Pons (tissue), 1 donor: ENCODE results near the gene ALDH1A1.

Experiments
- DNase-seq: peaks from one replicate; pipeline ENCODE4 v3.0.0-alpha.2; 2016; ENCODE audit warnings: low spot score

Gene ALDH1A1

GRCh38 chr9:72952914-72953313, at the start of gene ALDH1A1:
TSS of gene ALDH1A1 (minus strand) at chr9:72953053. CDS start at chr9:72953000, 53 bp downstream.
- peak; percentile 29 for DNase-seq

GRCh38 chr9:73001860-73002259, 49.0 kb upstream of the ALDH1A1 start:
- no peak for DNase-seq

DNA sequence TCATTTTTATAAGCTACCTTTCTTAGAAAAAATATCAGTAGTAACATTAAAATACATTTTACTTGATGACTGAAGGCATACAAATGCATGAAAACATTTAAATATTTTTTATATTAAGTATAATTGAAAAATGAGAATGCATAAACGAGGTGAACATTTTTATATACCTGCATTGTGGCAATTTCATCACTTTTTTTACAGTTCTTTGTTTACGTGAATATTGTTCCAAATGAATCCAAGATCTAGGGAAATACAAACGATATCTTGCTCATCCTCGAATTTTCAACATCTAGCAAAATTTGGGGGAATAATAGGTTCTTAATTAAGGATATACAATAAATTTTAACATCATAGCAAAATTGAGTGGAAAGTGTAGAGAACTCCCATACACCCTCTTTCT, 45.5 kb upstream of the ALDH1A1 start:
- DNase-seq = no peak

DNA sequence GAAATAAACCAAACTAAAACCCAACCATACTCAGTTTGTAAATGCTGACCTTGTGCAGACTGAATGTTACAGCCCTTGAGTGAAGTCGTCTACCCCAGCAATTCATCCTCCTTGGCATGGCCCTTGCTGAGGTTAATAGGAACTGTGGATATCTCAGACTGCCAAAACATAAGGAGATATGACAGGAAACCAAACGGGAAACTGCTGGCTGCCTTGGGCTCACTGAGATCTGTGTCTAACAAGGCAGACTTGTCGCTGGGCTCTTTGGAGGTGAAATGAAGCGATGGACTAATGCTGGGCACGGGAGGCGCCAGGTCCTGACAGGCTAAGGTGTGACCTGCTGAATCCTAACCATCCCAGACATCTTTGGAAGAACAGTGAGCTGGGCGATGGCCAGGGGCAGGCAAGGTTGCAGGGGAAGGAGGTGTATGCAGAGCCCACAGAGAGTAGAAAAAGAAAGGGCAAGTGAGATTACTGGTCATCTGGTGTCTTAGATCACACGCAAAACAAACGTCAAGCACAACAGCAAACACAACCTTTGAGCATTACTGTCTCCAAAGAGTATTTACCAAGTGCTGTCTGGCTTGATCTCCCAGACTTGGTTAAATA, 44.6 kb upstream of the ALDH1A1 start:
- DNase-seq = no peak

DNA sequence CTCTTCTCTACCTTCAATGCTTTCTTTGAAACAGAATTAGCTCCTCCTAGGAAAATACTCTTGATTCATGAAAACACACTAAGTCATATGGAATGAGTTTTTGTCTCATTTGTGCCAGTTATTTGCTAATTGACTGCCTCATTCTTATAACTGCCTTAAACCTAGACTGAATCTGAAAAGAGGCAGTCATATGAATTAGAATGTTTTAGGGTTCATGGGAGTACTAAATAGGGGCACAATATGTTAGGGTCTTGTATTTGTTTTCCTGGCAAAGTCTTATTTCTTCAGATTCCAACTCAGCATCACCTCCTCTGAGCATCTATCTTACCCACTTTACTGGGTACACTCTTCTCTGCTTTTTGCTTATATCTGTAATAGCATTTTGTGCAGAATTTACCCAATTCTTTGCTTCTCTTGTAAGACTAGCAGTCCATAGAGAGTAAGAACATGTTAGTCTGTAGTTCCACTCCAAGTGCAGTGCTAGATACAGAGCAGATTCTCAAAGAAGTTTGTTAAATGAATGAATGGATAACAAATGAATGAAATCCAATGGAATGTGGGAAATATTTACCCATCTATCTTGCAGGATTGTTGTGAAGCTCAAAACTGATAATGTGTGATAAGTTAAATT, 43.9 kb upstream of the ALDH1A1 start:
- no peak for DNase-seq

GRCh38 chr9:72996114-72996513, 43.3 kb upstream of the ALDH1A1 start:
- no peak for DNase-seq

DNA sequence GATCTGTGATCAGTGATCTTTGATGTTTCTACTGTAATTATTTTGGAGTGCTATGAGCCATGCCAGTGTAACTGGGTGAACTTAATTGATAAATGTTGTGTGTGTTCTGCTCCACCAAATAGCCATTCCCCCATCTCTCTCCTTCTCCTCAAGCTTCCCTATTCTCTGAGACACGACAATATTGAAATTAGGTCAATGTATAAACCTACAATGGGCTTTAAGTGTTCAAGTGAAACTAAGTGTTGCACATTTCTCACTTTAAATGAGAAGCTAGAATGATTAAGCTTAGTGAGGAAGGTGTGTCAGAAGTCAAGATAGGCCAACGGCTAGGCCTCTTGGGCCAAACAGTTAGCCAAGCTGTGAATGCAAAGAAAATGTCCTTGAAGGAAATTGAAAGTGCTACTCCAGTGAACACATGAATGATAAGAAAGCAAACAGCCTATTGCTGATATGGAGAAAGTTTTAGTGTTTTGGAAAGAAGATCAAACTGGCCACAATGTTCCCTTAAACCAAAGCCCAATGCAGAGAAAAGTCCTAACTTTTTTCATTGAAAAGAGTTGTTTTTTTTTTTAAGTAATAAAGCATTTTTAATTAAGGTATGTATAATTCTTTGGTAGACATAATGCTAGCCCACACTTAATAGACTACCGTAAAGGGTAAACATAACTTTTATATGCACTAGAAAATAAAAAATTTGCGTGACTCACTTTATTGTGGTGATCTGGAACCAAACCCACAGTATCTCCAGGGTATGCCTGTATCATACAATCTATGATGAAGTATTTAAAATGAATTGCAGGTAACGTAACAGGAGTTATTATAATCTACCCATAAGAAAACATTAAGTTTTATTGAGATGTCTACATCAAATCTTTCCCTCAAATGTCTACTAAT, 42.5 kb upstream of the ALDH1A1 start:
- DNase-seq = no peak

DNA sequence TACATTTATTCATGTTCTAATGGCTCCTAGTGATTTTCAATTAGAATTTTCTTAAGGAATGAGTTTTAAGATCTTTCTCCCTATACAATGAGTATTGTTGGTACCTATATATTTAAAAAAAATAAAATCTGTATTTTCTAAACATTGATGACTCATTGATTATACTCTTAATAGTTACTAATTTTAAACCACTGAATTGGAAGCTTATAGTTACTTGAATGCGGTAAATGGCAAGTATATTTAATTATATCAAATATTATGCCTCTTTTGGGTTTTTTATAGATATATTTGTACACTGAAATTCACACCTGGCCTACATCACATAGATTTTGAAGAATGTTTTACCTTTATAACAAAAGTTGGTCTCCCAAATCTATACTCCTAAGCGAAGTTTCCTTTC, 38.9 kb upstream of the ALDH1A1 start:
- DNase-seq = no peak

GRCh38 chr9:72990397-72991182, 37.7 kb upstream of the ALDH1A1 start:
- DNase-seq = no peak

DNA sequence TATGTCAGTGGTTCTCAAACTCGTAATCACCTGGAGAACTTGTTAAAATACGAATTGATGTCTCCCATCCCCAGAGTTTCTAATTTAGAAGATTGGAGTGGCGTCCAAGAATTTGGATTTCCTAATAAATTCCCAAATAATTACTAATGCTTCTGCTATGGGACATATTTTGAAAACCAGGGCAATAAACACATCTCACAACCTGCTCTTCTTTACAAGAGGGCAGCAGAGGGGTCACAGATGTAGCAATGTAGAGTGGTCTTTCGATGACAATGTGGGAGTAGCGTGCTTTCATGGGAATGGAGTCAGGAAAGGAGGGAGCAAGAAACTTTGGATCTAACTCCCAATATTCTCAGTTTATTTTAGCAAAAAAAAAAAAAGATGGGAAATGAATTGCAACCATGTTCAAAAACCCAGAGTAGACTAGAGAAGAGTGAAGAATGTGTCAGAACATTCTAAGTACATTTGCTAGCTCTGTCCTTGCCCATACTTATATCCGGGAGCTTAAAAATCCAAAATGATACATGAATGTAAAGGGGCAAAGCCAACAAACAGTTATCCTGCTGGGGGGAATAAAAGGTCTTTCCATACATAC, 33.8 kb upstream of the ALDH1A1 start:
- DNase-seq = no peak

DNA sequence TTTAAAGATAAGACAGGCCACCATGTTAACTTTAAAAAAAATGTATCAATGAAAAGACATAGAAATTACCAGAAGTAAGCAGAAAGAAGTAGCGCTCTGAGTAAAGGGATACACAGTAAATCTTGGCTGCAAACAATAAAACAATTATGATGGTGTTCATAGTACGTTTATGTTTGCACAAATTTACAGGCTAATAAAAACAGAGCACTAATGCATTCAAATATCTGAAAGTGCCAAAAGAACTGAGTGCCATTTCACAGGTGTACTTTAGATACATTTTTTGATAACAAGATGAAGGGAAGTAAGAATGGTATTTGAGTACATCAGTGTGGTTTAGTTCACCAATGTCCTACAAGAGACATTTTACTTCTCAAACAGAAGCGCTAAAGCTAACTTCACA, 32.9 kb upstream of the ALDH1A1 start:
- no peak for DNase-seq

DNA sequence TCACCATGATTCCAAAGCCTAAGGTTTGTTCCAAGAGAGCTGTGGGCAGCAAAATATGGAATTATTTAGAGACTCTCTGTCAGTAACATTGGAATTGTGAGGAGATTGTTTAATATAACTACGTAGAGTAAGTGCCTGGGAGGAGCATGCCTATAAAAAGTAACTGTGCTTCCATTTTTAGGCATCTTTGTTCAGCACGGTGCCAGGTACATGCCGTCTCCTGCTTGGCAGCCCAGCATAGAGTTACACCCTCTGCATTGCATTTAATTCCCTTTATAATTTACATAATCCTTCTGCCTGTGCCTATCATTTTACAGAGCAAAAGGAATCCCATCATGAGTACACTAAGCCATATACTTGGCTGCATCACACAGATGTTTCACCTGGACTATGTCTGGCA, 32.1 kb upstream of the ALDH1A1 start:
- DNase-seq = no peak

DNA sequence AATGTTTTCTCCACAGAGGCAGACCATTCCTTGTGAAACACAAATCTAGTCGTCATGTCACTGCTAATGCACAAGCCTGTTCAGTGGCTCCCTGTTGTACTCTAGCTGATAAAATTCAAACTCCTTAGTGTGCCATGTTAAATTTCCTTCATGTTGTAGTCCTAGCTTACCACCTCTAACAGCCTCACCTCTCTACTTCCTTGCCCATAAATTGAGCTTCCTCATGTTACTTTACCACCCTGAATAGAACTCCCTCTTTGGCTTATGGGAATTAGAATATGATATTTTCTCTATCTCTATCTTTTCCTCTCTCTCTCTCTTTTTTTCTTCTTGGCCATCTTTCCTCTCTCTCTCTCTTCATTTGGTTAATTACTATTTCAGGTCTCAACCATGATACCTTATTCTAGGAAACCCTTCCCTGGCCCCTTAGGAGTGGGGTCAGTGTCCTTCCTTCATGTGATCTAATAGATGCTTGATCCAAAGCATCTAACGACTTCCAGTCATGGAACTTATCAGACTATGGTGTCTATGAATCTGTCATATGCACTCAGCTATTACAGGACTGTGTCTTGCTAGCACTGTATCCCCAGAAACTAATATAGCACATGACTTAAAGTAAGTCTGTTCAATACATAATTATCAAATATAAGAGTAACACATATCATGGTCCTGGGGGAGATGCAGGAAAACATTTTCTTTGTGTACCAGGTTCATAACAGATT, 31.5 kb upstream of the ALDH1A1 start:
- DNase-seq = no peak

DNA sequence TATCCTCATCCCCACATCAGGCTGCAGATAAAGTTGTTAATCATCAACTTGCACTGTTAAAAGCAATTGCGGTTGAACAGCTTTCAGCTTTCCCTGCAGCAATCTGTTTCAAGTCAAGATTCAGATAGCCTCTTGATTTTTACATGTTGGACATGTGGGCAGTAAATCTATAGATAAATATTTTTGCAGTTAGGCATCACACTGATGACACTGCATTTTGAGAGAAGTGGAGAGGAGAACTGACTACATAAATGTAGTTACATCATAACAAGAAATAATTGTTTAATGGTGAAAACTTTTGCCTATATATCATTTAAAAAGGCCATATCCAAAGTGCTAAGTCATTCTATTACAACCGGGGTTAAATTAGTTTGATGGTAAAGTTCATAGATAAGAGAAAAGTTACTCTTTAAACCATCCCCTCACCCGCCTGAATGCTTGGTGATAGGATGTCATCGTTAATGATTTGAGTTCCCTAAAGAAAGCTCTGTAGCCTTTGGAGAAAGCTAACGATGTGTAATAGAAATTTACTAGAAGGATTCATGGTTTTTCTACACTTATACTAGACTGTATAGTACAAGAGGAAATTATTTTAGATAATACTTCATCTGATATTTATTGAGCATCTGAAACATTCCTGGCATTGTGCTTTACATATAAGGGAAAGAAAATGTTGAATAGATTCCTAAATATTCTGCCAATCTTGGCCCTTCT, 30.8 kb upstream of the ALDH1A1 start:
- no peak for DNase-seq

DNA sequence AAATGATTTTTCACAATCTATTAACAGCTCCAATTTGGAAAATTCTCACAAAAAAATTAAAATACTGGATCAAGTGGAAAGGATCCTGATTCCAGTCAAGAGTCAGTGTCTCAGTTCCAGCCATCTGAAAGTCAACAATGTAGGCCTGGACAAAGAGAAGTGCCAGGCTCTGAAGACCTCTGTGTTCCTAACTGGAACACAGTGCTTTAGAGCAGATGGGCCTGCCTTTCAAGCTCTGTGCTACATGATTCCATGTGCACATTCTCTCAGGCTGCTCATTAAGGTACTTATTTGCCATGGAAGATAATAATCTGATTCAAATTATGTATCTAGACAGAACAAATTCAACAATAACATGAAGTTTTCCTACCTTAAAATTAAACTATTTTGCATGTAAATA, 30.2 kb upstream of the ALDH1A1 start:
- no peak for DNase-seq

DNA sequence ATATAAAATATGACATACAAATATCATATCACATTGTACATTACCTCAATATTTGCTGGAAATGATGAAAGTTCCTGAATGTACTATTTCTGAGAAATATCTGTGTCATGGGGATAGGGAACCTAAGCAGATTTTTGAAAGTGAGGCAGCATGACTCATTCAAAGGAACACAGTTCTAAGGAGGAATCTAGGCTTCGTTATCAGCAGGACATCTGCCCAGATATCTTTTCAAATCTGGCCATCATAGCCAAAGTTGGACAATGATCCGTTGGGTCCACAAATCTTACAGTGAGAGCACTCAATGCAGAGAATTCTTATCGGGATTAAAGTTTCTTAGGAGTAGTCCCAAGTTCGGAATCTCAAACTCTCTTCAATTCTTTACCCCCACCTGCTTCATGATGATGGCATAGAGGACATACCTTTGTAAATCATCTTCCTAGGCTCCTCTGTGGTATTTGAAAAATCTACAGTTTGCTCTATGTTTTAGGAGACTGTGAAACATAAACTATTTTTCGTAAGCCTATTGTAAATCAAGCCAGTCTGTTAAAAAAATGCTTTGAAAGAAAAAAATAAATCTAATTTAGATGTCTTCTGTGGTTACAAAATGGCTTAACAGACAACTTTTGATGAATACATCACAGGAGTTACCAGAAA, 29.4 kb upstream of the ALDH1A1 start:
- DNase-seq = no peak

- no peak for DNase-seq
These were observed 28.6 kb upstream of the ALDH1A1 start for GRCh38 chr9:72981433-72981832.

DNA sequence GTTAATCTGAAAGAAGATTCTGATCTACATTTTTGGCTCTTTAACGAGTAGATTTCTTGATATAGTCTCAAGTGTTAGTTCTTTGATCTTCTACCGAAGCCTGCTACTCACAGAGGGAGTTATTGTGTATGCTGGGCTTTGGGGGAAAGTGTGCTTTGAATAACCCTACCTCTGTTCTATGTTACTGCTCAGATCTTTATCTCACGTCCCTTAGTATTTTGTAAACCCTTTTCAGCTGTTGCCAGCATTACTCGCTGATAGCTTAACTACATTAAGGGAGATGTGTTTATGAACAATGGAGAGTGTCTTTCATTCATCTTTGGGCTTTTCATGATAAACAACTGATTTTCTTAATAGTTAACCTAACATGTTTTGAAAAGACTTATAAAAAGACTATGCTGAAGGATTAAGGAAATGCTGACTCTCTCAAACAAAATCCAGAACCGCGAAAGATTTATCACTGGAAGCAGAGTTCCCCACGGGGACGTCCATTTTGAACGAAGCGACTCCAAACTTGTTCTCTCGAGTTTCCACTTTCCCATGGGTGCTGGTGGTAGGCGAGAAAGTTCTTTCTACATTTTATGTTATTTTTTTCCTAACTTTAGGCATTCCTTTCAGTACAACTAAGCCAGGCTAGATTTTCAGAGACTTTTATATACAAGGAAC, 27.9 kb upstream of the ALDH1A1 start:
- DNase-seq = no peak

- DNase-seq = no peak
These were observed 27.3 kb upstream of the ALDH1A1 start for GRCh38 chr9:72980183-72980582.
